CD1c-positive myeloid dendritic cell (primary cell): ENCODE measurements around the gene CFAP99.
"Not testable (repeated sequence)": the region's sequence is repeated elsewhere in the genome, so short reads cannot be mapped to it uniquely, and the experiment has no call there.

Experiments
- DNase-seq: peaks from one replicate; pipeline ENCODE4 v3.0.0-alpha.2; 2016; ENCODE audit errors: extremely low spot score

Gene CFAP99

GRCh38 chr4:2428496-2429213, 9.9 kb downstream of the CFAP99 start:
- no peak for DNase-seq

- DNase-seq, result not testable (repeated sequence)
Measured at GRCh38 chr4:2429945-2430757, 11.4 kb downstream of the CFAP99 start.

- DNase-seq, result no peak
Measured at GRCh38 chr4:2432004-2432403, 13.2 kb downstream of the CFAP99 start.

- DNase-seq, result no peak
Measured at GRCh38 chr4:2432991-2433530, 14.3 kb downstream of the CFAP99 start.

GRCh38 chr4:2433609-2434350, 15.0 kb downstream of the CFAP99 start:
- no peak for DNase-seq

- no peak for DNase-seq
Measured at GRCh38 chr4:2434420-2434819, 15.7 kb downstream of the CFAP99 start.

GRCh38 chr4:2436301-2436700, 17.5 kb downstream of the CFAP99 start:
- DNase-seq, result no peak

- DNase-seq, result no peak
Measured at GRCh38 chr4:2436761-2437474, 18.2 kb downstream of the CFAP99 start.

- DNase-seq, result no peak
Measured at GRCh38 chr4:2437475-2438215, 18.9 kb downstream of the CFAP99 start.

GRCh38 chr4:2438822-2439718, 20.3 kb downstream of the CFAP99 start:
- DNase-seq, result no peak

GRCh38 chr4:2441393-2442174, 22.8 kb downstream of the CFAP99 start:
- peak; percentile 76 for DNase-seq

GRCh38 chr4:2442175-2442993, 23.6 kb downstream of the CFAP99 start:
- no peak for DNase-seq

GRCh38 chr4:2443061-2443730, 24.4 kb downstream of the CFAP99 start:
- DNase-seq, result no peak

- no peak for DNase-seq
Measured at GRCh38 chr4:2443956-2444740, 25.4 kb downstream of the CFAP99 start.

- DNase-seq, result no peak
Measured at GRCh38 chr4:2445130-2445529, 26.4 kb downstream of the CFAP99 start.

GRCh38 chr4:2445571-2445970, 26.8 kb downstream of the CFAP99 start:
- no peak for DNase-seq
